SJCRH30 (cell line): Measurements from ENCODE around the gene SEL1L3. TPM values are rescaled to one million over a fixed set of nuclear protein-coding genes. Genes with fewer than 3 reads are reported as not detected.
"Not testable (repeated sequence)": the region's sequence is repeated elsewhere in the genome, so short reads cannot be mapped to it uniquely, and the experiment has no call there.

Experiments used
- DNase-seq, 2 experiments: peaks; one replicate each; pipeline ENCODE4 v3.0.0-alpha.2; 2015 to 2020
- H3K27ac ChIP-seq: fragments of 250-450 bp; sonication (Bioruptor Pico); 2 replicates; pipeline ENCODE4 v1.5.1; 2020; ENCODE audit warnings: mild to moderate bottlenecking, moderate library complexity
- H3K27me3 ChIP-seq: fragments of 250-450 bp; sonication (Bioruptor Pico); 2 replicates; pipeline ENCODE4 v1.5.1; 2020; ENCODE audit warnings: mild to moderate bottlenecking, moderate library complexity
- H3K36me3 ChIP-seq: fragments of 250-450 bp; sonication (Bioruptor Pico); 2 replicates; pipeline ENCODE4 v1.5.1; 2020; ENCODE audit warnings: mild to moderate bottlenecking, moderate library complexity
- H3K4me1 ChIP-seq: fragments of 250-450 bp; sonication (Bioruptor Pico); 2 replicates; pipeline ENCODE4 v1.5.1; 2020; ENCODE audit warnings: mild to moderate bottlenecking, moderate library complexity
- H3K4me3 ChIP-seq: fragments of 250-450 bp; sonication (Bioruptor Pico); 2 replicates; pipeline ENCODE4 v1.5.1; 2020; ENCODE audit warnings: mild to moderate bottlenecking, moderate library complexity
- H3K9me3 ChIP-seq: fragments of 250-450 bp; sonication (Bioruptor Pico); replicated peaks from 2 replicates; pipeline ENCODE4 v1.5.1; 2020; ENCODE audit warnings: mild to moderate bottlenecking, moderate library complexity
- total RNA-seq: library from RNA; depleted of rRNA; stranded (reverse); fragments of >200 nt; shearing (Covaris generic); gene quantifications from 2 replicates; pipeline ENCODE4 v1.2.3, GENCODE V29; 2014; rRNA removed

The SEL1L3 gene
- 37.6 and 52.3 TPM in 2 replicates for total RNA-seq

DNA sequence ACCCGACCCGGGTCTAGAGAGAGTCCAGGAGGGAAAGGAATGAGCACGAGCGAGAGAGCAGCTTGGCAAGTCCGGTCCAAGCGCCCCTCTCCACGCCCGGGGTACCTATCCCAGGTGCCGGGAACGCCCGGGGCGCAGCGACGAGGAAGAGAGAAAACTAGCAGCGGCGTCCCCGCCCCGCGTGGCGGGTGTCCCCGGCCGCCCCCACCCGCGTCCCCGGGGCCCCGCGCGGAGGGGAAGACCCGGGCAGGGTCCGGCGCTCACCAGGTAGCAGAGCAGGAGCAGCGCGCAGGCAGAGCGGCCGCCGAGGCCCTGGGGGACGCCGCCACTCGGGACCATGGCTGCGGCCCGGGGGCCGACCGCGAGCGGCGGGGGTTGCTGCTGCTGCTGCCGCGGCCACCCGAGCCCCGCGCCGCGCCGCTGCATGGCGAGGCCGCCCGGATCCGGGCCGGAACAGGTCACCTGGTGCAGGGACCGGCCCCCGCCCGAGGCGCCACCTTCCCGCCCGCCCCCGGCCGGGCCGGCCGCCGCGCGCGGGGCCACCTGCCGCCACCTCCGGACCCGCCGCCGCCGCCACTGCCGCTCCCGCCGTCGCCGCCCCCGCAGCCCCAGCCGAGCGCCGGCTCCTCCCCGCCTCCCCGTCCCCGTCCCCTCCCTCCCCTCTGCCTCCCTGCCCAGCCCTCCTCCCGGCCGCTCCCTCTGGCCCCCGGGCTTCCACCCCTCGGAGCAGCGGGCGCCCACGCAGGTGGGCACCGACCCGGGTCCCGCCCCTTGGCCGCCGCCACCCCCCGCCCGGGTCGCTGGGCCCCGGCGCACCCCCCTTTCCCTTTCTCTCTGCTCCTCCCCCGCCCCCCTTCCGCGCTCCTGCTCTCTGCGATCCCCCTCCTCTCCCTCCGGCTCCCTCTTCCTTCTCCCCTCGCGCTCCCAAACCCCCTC, at the start of gene SEL1L3:
SEL1L3 (minus strand) TSS at position 578 of the 936 bp plus-strand sequence; CDS start at position 426, 152 bp downstream.
- Histone ChIP-seq H3K9me3 (no peaks in the 10 kb centered on the region), H3K36me3 (no peaks in the 10 kb centered on the region), H3K4me3 (peak within 1 kb of the TSS; percentile 85), H3K27ac (peak within 1 kb of the TSS; percentile 50), H3K27me3 (no peaks in the 10 kb centered on the region), H3K4me1 (peaks cover 33% of the 10 kb centered on the region)
- peak; percentile 55 to 59 for DNase-seq

- H3K4me1 ChIP-seq, result peaks cover 36% of the 10 kb centered on the region
- no peak overlapping the region for H3K4me3 ChIP-seq
- no peaks in the 10 kb centered on the region for H3K27me3 ChIP-seq
- DNase-seq, result no peak
- no peak overlapping the region for H3K27ac ChIP-seq
- no peaks in the 10 kb centered on the region; the same call in 1 of the 2 replicates for H3K9me3 ChIP-seq
- H3K36me3 ChIP-seq, result no peaks in the 10 kb centered on the region
These were observed 48.6 kb upstream of the SEL1L3 start for GRCh38 chr4:25911356-25911755.

DNA sequence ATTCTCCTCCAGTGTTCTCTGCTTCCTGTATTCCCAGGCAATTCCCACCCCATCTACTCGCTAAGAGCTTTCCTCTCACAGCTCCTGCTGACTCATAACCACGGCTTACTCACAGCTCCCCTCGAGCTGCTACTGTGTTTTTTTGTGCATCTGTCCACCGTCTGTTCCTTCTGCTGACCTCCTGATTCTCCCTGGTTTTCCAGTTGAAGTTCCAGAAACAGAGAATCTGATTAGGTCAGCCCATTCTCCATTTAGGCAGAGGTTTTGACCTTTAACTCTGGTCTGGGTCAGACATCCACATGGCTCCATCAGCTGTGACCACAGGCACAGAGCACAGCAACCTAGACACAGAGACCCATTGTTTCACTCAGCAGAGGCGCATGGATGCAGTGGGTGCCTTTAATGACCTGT, 45.7 kb upstream of the SEL1L3 start:
- DNase-seq, result peak; percentile 83 to 90
- no peaks in the 10 kb centered on the region for H3K36me3 ChIP-seq
- no peak overlapping the region for H3K4me3 ChIP-seq
- no peaks in the 10 kb centered on the region; the same call in 1 of the 2 replicates for H3K9me3 ChIP-seq
- H3K4me1 ChIP-seq, result peaks cover 39% of the 10 kb centered on the region
- H3K27ac ChIP-seq, result peak overlapping the region; percentile 59
- H3K27me3 ChIP-seq, result no peaks in the 10 kb centered on the region

- H3K4me3 ChIP-seq, H3K27ac ChIP-seq, DNase-seq, H3K9me3 ChIP-seq, H3K27me3 ChIP-seq, H3K36me3 ChIP-seq: not testable (repeated sequence)
- peaks cover 32% of the 10 kb centered on the region for H3K4me1 ChIP-seq
These were observed 43.3 kb upstream of the SEL1L3 start for GRCh38 chr4:25906113-25906512.

GRCh38 chr4:25905371-25905770, 42.6 kb upstream of the SEL1L3 start:
- DNase-seq, result peak; percentile 67 to 85
- H3K4me1 ChIP-seq, result peaks cover 32% of the 10 kb centered on the region
- H3K9me3 ChIP-seq, result no peaks in the 10 kb centered on the region; the same call in 1 of the 2 replicates
- peak overlapping the region; percentile 77 for H3K27ac ChIP-seq
- no peaks in the 10 kb centered on the region for H3K36me3 ChIP-seq
- H3K27me3 ChIP-seq, result no peaks in the 10 kb centered on the region
- H3K4me3 ChIP-seq, result no peak overlapping the region

DNA sequence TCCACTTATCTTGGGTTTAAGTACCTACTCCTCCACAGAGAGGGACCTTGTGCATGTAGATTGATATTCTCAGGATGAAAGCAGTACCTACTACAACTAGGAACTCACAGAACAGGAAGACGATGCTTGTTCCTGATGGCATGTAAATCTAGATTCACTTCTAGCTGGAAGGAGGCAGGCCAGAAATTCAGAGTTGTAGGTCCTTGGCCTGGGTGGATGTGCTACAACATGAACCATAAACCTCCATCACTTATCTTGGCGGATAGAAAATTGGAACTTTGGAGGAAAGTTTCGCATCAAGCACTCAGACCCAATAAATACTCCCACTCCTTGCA, 41.9 kb upstream of the SEL1L3 start:
- H3K27ac ChIP-seq, result peak overlapping the region; percentile 77
- no peak overlapping the region for H3K4me3 ChIP-seq
- H3K27me3 ChIP-seq, result no peaks in the 10 kb centered on the region
- H3K9me3 ChIP-seq, result no peaks in the 10 kb centered on the region; the same call in 1 of the 2 replicates
- H3K36me3 ChIP-seq, result no peaks in the 10 kb centered on the region
- DNase-seq, result no peak
- peaks cover 32% of the 10 kb centered on the region for H3K4me1 ChIP-seq

- Histone ChIP-seq H3K4me3 (no peak overlapping the region), H3K27ac (no peak overlapping the region), H3K9me3 (no peaks in the 10 kb centered on the region; the same call in 1 of the 2 replicates), H3K4me1 (peaks cover 31% of the 10 kb centered on the region), H3K36me3 (no peaks in the 10 kb centered on the region), H3K27me3 (no peaks in the 10 kb centered on the region)
- no peak for DNase-seq
These were observed 41.3 kb upstream of the SEL1L3 start for GRCh38 chr4:25903900-25904747.

GRCh38 chr4:25901030-25901430, 38.2 kb upstream of the SEL1L3 start:
- Histone ChIP-seq H3K4me3 (no peak overlapping the region), H3K9me3 (no peaks in the 10 kb centered on the region), H3K36me3 (no peaks in the 10 kb centered on the region), H3K27me3 (no peaks in the 10 kb centered on the region), H3K27ac (no peak overlapping the region), H3K4me1 (peaks cover 12% of the 10 kb centered on the region)
- DNase-seq, result no peak

DNA sequence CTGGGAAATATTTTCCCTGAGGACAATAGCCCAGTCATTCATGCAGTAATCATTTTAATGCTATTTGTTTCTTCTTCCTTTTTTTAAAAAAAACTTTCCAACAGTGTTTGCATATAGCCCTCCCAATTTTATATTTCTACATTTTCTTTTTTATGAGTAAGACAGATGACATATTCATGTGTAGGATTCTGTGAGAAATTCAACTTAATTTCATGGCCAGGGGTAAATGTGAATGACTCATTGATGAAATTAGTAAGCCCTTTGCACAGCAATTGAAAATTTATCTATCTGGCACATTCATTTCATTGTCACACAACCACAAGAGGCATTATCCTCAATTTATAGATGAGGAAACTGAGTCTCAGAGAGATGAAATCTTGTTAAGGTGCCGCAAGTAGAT, 37.5 kb upstream of the SEL1L3 start:
- Histone ChIP-seq H3K27me3 (no peaks in the 10 kb centered on the region), H3K4me3 (no peak overlapping the region), H3K9me3 (no peaks in the 10 kb centered on the region), H3K4me1 (peaks cover 6% of the 10 kb centered on the region), H3K36me3 (no peaks in the 10 kb centered on the region), H3K27ac (no peak overlapping the region)
- DNase-seq, result no peak

GRCh38 chr4:25896776-25897539, 34.2 kb upstream of the SEL1L3 start:
- Histone ChIP-seq H3K27me3 (no peaks in the 10 kb centered on the region), H3K4me1 (no peaks in the 10 kb centered on the region), H3K4me3 (no peak overlapping the region), H3K27ac (no peak overlapping the region), H3K36me3 (no peaks in the 10 kb centered on the region), H3K9me3 (no peaks in the 10 kb centered on the region)
- no peak for DNase-seq

GRCh38 chr4:25892796-25893195, 30.0 kb upstream of the SEL1L3 start:
- H3K4me1 ChIP-seq, result peaks cover 8% of the 10 kb centered on the region
- no peaks in the 10 kb centered on the region for H3K9me3 ChIP-seq
- DNase-seq, result no peak
- no peak overlapping the region for H3K27ac ChIP-seq
- H3K27me3 ChIP-seq, result no peaks in the 10 kb centered on the region
- no peak overlapping the region for H3K4me3 ChIP-seq
- H3K36me3 ChIP-seq, result no peaks in the 10 kb centered on the region

DNA sequence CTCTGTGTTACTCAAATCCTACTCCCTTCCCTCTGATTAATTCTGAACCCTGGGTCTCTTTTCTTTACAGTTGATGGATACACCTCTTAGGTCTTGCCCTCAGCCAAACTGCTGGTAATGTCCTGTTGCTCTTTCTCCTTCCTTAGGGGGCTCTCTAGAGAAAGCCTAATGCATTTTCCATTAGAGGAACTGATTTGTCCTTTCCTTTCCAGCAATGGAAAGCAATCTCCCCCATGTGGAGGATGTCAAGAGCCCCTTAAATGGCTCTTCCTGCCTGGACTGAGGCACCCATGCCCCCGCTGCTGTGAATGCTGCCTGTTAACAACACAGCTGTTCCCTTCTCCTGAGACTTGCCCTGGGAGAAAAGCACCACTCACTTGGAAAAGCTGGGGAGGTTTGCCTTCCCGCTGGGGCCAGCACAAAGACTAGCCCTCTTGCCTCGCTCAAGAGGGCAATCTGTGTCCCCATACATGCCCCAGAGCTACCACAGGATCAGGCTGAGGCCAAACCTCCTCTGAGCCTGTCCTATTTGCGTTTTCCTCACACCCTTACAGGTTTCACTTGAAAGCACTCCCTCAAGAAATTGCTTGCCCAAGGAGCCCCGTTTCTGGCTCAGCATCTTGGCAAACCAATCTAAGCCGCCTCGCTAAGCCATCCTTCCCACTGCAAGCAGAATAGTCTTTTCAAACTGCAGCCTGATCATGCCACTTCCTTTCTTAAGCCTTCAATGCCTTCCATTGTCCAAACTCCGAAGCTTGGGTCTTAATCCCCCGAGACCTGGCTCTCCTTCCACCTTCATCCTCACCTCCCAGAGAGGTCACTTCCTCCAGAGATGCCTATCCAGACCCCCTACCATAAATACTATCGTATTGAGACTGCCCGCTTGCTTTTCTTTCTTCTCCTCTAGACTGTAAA, 28.0 kb upstream of the SEL1L3 start:
- no peaks in the 10 kb centered on the region for H3K9me3 ChIP-seq
- no peak overlapping the region for H3K4me3 ChIP-seq
- H3K36me3 ChIP-seq, result no peaks in the 10 kb centered on the region
- DNase-seq, result peak; percentile 60 to 73
- H3K27me3 ChIP-seq, result no peaks in the 10 kb centered on the region
- no peak overlapping the region; the same call in 1 of the 2 replicates for H3K27ac ChIP-seq
- H3K4me1 ChIP-seq, result peaks cover 8% of the 10 kb centered on the region

DNA sequence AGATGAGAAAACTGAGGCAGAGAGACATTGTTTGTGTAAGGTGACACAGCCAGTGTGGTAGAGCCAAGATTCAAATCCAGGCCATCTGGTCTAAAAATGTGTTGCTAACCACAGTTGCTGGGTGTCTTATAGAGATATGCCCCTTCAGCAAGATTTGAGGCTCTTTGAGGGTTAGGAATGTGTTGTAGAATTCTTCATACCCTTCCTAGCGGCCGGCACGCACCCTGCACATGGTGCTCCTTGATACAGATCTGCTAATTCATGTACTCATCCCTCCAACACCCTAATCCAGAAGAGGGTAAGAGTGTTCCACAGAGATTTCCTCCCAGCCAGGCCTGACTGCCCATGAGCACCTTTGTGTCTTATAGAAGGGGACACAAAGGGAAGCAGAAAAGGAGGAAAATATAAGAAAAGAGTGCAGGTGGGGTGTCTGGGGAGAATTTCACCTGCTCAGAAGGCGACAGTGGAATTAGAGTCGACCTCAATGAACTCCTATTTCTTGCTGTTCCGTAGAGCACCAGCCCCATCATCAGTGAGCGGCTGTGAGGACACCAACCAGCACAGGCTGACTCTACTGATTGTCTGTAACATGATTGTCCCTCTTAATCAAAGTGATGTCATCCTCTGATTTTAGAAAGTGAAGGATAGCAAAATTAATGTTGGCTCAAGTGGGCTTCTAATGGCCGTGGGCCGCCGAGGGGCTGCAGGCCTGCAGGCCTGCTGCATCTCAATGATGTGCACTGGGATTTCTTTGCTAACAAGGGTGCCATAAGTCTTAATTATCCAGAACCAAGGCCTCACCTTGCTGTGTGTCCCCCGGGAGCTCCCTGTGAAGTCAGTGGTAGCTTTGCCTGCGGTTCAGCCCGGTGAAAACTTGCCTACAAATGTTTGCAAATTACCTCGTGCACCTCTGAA, 27.1 kb upstream of the SEL1L3 start:
- no peak for DNase-seq
- H3K27me3 ChIP-seq, result no peaks in the 10 kb centered on the region
- no peak overlapping the region for H3K4me3 ChIP-seq
- no peaks in the 10 kb centered on the region for H3K9me3 ChIP-seq
- H3K27ac ChIP-seq, result no peak overlapping the region
- H3K4me1 ChIP-seq, result peaks cover 8% of the 10 kb centered on the region
- no peaks in the 10 kb centered on the region for H3K36me3 ChIP-seq
